ENCODE measurements around the gene PSMA6.
"Not testable (repeated sequence)": the region's sequence is repeated elsewhere in the genome, so short reads cannot be mapped to it uniquely, and the experiment has no call there.

PSMA6 gene

DNA sequence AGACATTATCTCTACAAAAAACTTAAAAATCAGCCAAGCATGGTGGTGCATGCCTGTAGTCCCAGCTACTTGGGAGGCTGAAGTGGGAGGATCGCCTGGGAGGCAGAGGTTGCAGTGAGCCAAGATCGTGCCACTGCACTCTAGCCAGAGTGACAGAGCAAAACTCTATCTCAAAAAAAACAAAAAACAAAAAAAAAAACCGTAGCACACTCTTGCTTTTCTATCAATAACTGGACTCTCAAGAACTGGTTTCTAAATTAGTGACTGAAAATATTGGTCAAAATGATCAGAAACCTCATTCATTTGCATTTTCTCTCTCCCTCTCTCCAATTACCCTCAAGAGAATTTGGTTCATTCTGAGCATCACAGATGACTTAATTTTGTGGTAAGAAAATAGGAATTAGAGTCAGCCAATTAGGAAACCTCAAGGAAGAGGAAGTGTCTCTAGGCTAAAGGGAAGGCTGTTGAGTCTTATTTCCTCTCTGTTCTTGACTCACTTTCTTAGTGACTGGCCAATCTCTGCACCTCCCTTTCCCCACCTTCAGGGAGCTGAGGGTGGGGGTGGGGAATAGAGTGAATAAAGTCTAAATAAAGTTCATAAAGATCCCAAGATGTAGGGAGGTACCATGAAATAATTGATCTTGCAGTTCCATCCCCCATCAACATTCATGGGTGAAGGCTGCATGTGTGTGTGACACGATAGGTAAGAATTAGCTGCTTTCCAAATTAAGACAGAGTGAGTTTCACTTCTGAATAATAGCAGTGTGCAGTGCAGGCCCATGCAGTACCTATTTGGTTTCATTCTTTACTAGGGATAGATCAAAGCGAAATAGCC, 6.8 kb upstream of the PSMA6 start:
- FAIRE-seq = no peak

DNA sequence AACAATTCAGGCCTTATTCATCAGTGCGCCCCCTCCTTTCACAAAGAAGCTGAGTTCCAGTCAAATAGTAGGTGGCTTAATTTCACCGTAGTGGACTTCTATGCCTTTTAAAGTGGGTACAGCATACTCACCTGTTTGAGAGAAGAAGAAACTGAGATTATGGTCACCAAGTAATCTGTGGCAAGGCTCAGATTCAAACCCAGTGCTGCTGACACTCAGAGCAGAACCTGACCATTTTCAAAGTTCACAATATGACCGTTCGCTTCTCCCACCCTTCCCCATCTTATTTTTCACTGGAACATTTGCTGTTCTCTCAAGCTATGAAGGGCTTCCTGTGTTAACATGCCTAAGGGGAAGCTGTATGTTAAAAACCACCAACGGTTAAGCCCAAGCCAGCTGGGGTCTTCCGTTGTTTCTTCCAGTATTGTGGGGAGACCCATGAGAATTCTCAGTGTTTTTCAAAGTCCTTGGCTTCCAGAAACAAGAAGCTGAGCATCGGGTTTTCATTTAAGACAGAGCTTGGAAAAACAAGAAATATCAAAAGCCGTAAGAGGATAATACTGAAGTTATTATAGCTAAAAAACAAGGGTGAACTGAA, 6.1 kb upstream of the PSMA6 start:
- FAIRE-seq = no peak

DNA sequence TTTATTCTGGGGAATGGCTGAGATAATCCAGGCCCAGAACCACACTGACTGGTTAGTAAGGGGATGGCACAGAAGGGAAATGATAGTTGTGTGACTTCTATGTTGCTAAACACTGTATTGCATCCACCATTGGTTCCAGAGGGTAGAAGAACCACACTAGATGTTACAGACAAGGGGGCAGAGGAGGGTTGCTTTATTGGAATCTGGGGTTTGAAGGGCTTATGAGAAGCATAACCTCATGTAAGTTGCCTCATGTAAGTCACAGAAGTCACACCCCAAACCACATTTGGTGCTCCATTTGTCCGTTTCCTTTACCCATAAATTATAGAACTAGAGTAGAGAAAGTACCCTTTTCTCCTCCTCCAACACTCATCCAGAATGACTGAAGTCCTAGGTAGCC, 5.5 kb upstream of the PSMA6 start:
- no peak for FAIRE-seq

DNA sequence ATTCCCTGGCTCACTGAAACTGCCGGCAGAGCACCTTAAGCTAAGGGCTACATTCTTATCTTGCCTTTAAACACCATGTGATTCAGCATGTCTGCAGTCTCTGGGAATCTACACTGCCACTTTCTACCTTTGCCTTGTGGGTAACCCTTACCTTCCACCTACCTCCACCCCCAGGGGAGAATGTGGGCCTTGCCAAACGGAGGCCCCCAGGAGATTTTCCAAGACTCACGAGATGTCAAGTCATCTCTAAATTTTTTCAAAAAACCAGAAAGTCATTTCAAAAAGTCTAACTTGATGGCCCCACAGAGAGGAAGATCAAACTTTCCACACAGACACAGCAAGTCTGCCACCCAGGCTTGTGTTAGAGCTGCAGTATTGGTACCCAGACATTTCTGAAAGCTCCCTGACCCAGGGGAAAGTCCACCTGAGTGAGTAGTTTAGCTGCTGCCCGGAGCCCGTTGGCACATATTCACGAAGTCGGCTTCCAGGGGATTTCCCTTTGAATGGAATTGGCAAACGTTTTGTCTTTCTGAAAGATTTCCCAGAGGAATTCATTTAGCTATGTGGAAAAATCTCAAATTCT, 4.7 kb upstream of the PSMA6 start:
- no peak for FAIRE-seq

DNA sequence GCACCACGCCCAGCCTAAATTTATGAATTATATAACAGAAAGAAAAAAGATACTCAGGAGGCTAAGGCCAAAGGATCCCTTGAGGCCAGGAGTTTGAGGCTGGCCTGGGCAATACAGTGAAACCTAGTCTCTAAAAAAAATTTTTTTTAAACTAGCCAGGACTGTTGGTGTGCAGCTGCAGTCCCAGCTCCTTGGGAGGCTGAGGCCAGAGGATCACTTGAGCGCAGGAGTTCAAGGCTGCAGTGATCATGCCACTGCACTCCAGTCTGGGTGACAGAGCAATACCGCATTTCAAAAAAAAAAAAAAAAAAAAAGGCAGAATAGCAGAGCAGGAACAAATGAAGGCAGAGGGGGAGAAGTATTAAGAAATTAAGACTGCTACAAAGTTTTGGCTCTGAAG, 2.6 kb upstream of the PSMA6 start:
- no peak for FAIRE-seq

DNA sequence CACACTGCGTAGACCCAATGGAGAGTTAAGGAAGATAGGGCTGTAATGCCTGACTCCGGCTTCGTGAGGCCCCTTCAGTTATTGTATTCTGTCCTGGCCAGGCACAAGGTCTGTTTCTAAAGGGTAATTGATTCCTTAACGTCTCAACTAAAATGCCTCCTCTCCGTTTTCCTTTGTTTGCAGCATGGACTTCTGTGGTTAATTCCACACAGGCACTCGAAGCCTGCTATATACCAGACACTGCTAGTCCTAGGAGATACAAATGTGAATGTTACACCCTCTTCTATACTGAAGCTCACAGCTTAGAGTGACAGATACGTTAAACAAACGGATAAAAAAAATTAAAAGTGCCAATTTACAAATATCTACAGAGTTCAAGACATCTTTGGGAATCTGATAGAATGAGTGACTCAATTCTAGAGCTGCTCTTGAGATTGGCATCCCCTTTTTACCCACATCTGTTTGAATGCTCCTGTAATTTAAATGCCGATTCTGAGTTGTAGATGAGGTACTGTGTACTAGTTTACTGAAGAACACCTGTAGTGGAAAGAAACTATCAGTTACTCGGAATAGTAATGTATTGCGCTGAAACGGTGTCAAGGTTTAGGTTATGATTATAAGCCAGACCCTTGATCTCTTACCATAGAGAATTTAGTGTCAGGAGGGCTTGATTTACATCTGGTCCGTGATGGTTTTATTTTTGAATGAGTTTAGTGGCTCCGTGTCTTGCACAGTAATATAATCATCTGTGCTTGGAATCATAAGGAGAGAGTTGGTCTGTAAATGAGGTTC, 784 bp downstream of the PSMA6 start:
- no peak for FAIRE-seq

DNA sequence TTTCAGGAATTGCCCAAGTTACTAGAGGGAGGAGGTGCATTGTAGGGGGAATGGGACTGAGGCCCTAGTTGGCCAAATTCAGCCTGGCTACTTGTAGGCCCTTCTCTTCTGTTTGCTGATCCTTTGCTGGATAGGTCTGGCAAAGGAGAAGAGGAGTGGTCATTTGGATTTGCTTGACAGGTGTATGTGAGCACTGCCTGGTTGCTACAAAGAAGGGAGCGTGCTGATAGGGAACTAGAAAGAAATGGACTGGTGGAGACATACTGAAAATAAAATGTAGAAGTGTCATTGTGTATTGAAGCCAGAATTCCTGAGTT, 3.6 kb downstream of the PSMA6 start:
- FAIRE-seq = no peak

DNA sequence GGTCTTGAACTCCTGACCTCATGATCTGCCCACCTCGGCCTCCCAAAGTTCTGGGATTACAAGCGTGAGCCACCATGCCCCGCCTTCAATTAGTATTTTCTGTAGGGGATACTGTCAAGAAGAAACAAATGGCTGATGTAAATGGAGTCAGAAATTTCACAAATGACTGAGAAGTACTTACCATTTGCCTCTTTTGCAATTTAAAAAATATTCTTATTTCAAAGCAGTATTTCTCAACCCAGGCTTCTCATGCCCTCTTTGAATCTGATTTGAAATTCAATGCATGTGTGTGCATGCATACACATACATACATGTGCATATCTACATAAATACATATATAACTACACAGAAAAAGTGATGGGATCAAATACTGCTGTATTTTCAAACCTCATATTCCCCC, 4.4 kb downstream of the PSMA6 start:
- no peak for FAIRE-seq

DNA sequence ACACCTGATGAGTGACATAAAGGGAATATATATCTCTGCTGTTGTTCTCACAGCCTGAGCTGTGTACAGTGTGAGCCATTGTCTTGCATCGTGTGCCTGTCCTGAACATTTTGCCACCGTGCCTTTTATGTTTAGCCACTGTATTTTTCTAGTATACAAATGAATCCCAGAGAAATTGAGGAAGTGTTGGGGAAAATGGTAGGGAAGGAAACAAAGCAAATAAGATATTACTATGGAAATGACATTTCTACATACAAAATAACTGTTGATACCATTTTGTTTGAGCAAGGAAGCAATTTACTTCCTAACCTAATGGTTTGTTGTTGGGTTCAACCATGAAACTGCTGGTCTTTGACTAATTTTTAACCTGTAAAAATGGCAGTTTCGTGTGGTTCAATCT, 5.5 kb downstream of the PSMA6 start:
- no peak for FAIRE-seq

DNA sequence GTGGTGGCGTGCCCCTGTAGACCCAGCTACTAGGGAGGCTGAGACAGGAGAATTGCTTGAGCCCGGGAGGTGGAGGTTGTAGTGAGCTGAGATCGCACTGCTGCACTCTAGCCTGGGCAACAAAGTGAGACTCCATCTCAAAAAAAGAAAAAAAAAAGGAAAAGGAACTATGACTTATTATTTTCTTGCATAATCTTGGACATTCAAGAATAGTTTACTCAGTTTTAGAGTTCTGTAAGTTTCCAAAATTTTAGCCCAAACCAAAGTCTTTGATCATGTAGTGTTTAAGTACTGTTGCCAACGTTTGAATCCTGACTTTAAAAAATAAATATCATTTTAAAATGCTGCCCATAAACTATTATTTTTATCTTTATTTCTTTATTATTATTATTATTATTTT, 6.2 kb downstream of the PSMA6 start:
- no peak for FAIRE-seq

DNA sequence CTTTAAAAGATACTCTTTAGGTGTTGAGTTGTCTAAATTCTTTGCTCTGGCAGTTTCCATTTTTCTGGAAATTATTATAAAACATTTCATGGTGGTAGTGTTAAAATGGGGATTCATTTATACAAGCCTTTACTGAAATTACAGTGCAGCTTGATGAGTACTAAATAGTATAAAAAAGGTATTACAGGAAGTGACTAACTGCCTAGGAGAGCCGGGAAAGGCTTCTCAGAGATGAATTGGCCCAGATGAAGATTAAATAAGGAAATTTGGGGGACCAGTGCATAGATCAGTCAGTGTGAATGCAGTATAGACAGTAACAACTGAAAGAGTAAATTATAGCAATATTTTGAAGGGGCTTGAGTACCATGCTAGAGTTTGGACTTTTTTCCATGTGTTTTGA, 7.5 kb downstream of the PSMA6 start:
- FAIRE-seq = no peak

DNA sequence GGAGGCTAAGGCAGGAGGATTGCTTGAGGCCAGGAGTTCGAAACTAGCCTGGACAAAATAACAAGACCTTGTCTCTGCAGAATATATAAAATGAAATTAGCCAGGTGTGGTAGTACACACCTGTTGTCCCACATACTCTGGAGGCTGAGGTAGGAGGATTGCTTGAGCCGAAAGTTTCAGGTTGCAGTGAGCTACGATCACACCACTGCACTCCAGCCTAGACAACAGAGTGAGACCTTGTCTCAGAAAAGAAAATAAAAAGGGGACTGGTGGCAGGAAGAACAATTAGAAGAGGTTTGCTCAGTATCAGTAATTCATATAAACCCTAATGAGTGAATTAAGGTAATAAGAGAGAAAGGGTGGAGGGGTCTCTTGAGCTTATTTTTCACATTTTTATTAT, 8.0 kb downstream of the PSMA6 start:
- FAIRE-seq = no peak

DNA sequence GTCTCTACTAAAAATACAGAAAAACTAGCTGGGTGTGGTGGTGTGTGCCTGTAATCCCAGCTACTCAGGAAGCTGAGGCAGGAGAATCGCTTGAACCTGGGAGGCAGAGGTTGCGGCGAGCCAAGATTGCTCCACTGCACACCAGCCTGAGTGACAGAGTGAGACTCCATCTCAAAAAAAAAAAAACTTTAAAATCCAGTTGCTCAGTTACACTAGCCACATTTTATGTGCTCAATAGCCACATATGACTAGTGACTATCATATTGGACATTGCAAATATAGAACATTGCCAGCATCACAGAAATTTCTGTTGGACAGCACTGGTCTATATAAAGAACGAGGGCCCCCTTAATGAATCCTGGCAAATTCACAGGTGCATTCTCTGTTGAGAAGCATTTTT, 9.2 kb downstream of the PSMA6 start:
- not testable (repeated sequence) for FAIRE-seq

DNA sequence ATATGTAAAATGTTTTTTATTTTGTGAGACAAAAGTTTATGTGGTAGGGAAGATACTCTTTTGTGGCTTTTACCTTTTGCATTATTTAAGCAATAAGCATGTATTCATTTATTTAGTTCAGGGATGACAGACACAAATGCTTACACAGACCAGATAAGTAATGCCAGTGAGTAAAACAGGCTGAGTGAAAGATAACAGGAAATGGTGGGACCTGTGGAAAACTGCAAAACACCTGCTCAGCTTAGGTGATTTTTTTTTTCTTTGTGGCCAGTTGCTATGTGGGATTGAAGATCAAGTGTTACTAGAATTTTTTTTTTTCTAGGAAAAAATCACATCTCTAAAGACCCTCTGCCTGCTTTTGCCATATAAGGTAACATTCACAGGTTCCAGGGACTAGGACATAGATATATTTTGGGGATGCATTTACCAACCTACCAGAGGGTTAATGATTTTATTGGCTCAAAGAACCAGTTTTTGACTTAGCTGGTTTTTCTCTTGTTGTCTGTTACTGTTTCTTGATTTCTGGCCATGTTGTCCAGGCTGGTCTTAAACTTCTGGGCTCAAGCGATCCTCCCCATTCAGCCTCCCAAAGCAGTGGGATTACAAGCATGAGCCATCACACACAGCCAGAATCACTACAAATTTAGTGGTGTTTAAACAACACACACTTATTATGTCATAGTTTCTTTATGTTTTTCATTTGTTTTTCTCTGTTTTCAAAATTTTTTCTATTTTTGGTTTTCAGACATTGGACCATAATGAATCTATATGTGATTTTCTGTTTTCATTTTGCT, 9.8 kb downstream of the PSMA6 start:
- FAIRE-seq = no peak

DNA sequence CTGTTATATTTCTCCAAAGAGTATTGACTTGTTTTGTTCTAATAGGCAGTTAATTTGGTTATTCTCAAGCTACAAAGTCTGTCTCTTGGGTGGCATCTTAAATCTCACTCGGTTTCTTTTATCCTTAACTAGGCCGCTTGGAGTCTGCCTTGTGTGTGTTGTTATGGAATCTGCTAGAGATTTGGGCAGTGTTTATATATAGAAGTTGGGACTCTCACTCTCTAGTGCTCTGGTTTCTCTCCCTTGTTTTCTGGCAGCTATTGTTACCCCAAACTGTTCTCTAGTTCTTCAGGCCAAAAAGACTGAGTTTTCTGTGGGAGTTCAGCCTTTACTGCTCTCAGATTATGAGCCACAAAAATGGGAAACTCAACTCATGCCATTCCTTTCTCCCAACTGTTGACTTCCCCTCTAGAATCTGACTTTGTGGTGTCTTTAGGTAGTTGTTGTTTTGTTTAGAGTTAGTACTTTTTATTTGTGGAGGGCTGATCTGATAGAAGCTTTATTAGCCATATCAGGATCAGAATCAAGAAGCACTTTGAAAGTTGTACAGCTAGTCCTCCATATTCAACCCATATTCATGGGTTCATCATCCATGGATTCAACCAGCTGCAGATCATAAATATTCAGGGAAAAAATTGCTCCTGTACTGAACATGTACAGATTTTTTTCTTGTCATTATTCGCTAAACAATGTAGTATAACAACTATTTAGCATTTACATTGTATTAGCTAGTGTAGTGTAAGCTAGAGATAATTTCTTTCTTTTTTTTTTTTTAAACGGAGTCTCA, 11.2 kb downstream of the PSMA6 start:
- FAIRE-seq = no peak

DNA sequence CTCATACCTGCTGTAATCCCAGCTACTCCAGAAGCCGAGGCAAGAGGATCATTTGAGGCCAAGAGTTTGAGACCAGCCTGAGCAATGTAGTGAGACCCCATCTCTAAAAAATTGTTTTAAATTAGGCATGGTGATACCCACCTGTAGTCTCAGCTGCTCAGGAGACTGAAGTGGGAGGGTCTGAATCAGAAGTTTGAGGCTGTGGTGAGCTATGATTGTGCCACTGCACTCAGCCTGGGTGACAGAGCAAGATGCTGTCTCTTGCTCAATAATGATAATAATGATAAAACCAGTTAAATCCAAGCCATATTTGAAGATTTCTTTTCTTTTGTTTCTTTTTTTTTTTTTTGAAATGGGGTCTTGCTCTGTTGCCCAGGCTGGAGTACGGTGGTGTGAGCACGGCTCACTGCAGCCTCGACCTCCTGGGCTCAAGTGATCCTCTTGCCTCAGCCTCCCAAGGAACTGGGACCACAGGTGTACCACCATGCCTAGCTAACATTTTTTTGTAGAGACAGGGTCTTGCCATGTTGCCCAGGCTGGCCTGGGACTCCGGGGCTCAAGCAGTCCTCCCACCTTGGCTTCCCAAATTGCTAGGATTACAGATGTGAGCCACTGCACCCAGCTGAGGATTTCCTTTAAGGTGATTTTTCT, 12.8 kb downstream of the PSMA6 start:
- no peak for FAIRE-seq

DNA sequence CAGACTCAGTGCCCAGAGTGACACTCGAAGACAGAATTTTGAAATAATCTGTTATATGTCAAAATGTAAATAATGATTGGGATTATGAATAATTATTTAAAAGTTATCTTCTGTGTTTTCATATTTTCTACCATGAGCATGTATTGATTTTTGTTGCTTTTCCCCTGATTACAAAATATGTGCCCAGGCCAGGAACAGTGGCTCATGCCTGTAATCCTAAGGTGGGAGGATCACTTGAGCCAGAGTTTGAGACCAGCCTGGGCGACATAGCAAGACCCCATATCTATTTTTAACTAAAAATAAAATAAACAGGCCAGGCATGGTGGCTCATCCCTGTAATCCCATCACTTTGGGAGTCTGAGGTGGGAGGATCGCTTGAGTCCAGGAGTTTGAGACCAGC, 13.5 kb downstream of the PSMA6 start:
- no peak for FAIRE-seq

DNA sequence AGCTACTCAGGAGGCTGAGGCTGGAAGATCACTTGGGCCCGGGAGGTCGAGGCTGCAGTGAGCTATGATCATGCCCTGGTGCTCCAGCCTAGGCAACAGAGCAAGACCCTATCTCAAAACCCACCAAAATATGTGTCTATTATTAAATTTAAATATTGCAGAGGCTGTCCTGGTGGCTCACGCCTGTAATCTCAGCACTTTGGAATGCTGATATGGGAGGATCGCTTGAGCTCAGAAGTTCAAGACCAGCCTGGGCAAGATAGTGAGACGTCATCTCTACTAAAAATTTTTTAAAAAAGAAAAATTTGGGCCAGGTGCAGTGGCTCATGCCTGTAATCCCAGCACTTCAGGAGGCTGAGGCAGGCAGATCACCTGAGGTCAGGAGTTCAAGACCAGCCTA, 13.9 kb downstream of the PSMA6 start:
- FAIRE-seq = no peak

DNA sequence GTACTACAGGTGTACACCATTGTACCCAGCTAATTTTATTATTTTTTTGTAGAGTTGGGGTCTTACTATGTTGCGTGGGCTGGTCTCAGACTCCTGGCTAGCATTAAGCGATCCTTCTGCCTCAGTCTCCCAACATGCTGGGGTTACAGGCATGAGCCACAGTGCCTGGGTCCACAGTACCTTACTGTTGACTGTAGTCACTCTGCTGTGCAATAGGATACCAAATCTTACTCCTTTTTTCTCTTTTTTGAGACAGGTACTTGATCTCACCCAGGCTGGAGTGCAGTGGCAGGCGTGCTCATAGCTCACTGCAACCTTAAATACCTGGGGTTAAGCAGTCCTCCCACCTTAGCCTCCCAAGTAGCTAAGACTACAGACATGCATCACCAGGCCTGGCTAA, 25.6 kb downstream of the PSMA6 start:
- FAIRE-seq = no peak

DNA sequence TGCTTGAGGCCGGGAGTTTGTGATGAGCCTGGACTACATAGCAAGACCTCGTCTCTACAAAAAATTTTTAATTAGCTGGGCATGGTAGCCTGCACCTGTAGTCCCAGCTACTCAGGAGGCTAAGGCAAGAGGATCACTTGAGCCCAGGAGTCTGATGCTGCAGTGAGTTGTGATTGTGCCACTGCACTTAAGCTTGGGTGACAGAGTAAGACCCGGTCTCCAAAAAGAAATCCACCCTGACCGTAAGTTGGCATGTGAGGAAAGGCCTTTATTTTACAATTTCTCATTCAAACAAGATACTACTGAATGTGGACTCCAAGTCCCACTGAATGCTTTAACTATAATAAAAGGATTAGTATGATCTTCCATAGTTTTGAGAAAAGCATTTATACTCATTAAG, 27.3 kb downstream of the PSMA6 start:
- FAIRE-seq = no peak

DNA sequence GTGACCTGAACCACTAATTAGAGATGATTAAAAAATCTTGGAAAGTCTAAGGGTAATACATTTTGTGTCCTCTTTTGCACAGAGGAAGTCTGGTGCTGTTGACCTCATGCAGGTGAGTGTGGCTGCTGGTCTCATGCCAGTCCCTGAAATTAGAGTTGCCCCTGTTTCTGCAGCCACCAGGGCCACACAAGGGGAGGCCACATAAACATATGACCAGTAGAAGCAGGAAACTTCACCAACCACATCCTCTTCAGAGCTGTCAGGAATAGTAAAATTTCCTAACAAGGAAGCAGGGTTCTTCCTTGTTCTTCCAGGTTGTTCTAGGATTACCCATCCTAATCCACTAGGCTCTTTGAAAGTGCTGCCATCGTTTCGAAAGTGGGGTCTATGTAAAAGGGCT, 28.3 kb downstream of the PSMA6 start:
- FAIRE-seq = no peak

DNA sequence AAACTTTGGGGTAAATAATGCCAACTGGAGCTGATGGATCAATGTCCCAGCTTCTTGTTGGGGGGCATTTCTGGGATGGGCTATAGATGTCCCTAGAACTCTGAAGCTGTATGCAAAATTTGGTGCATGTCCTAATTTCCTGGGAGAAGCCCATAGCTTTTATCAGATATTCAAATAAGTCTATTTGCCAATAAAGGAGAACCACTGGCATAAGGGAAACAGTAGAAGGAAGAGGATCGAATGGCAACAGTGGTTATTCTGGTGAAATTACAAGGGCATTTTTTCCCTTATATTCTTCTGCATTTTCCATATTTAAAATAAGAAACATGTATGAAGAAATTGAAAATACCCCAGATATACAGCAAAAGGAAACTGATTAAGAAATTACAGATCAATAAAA, 34.2 kb downstream of the PSMA6 start:
- FAIRE-seq = no peak

All from colon (tissue), 2 donors.